Psoas muscle (tissue), 8 donors: ENCODE measurements around the gene SPACA9. TPM values are rescaled to one million over a fixed set of nuclear protein-coding genes. Genes with fewer than 3 reads are reported as not detected.
A peak's percentile ranks its signal among the peaks of the same experiment; 100 is the strongest.

Source experiments
- ATAC-seq, 4 donors: fragments of 200-7000 bp; cut with Tn5 transposase; one replicate each; pipeline ENCODE4 v1.9.1; 2020; ENCODE audit warnings: moderate library complexity in 3 of 4, mild to moderate bottlenecking in 2 of 4
- DNase-seq, 2 donors: peaks; one replicate each; pipeline ENCODE4 v3.0.0-alpha.2; 2020
- H3K27ac ChIP-seq: fragments of 200-600 bp; one replicate; pipeline ENCODE4 v1.8.0; 2022
- H3K27me3 ChIP-seq, 3 donors: fragments of 200-600 bp in 1 of 3; one replicate each; pipeline versions ENCODE4 v1.6.1 to v1.8.0; 2013 to 2022; ENCODE audit warnings: low read length in 2 of 3, mild to moderate bottlenecking in 2 of 3, moderate library complexity in 1 of 3; ENCODE audit not compliant: insufficient read depth in 3 of 3
- H3K36me3 ChIP-seq, 2 donors: fragments of 200-600 bp in 1 of 2; one replicate each; pipeline versions ENCODE4 v1.6.1 to v1.8.0; 2013 to 2022; ENCODE audit warnings: low read depth in 1 of 2, mild to moderate bottlenecking in 1 of 2, moderate library complexity in 1 of 2; ENCODE audit not compliant: insufficient read depth in 1 of 2
- H3K4me1 ChIP-seq: fragments of 200-600 bp; one replicate; pipeline ENCODE4 v1.8.0; 2022
- H3K4me3 ChIP-seq: fragments of 200-600 bp; one replicate; pipeline ENCODE4 v1.8.0; 2022; ENCODE audit warnings: mild to moderate bottlenecking
- H3K9me3 ChIP-seq: fragments of 200-600 bp; one replicate; pipeline ENCODE4 v1.8.0; 2022
- CTCF ChIP-seq: fragments of 200-600 bp; IDR thresholded peaks from one replicate; pipeline ENCODE4 v1.8.0; 2022; ENCODE audit warnings: antibody characterized with exemption
- WGBS, 3 donors: extraction: QIAGEN DNeasy Blood & Tissue Kit; methylation state at CpG; one replicate each; pipeline versions ENCODE4 v1.1.6 to v1.1.7; 2013; 5-methylcytosine and 5-hydroxymethylcytosine counted together
- intact Hi-C, 2 donors: fragments of 100-400 bp; cut with DNase I; formaldehyde crosslinking; loops; one replicate each; pipeline versions ENCODE4 v1.11.0 to v1.14.2; 2022
- polyA plus RNA-seq, 3 donors: library from polyadenylated mRNA; stranded (reverse); fragments of 200-250 nt; gene quantifications; one replicate each; pipeline ENCODE4 v1.2.3, GENCODE V29; 2013
- total RNA-seq, 4 donors: library from RNA; stranded (reverse); fragmentation: NEBNext Ultra II Directional in 2 of 4; extraction: Animal tissue kit (Norgen Biotek cat#: 25700) in 2 of 4; gene quantifications; one replicate each; pipeline versions ENCODE4 v1.2.1 to v1.2.4, GENCODE V29; 2021 to 2023
- donor health status: healthy with polysubstance abuse.
- donor health status: DM: no; HTN: no; CAD: no; lungs with moderate emphysema.
- donor health status: Bipolar disorder and iron deficiency.
- donor health status: healthy.
- donor health status: DM: yes; HTN: yes; CAD: no.
- donor health status: DM: no; HTN: no; CAD: no.
- donor health status: DM: no; HTN: no; CAD: no.
- donor health status: DM: yes; HTN: yes; CAD: no.

SPACA9 gene
- total and polyA plus RNA-seq, 7 donors: 0.64 to 3.6 (median 1.1) TPM

- ATAC-seq: peak in 1 of 4 donors; percentile 39
- no peak for DNase-seq
- Histone ChIP-seq H3K36me3 (no peaks in the 10 kb centered on the region), H3K27me3 (peaks cover 0 to 8% (median 3%) of the 10 kb centered on the region in 3 donors), H3K27ac (no peak overlapping the region), H3K4me3 (no peak overlapping the region), H3K4me1 (no peaks in the 10 kb centered on the region), H3K9me3 (no peaks in the 10 kb centered on the region)
- TF ChIP-seq CTCF: no peak
- WGBS, 3 donors: 19 to 31% (median 29%) methylated on average over 7 of the region's 7 CpGs
- intact Hi-C loops: no loop called here
These were observed 19.9 kb upstream of the SPACA9 start for GRCh38 chr9:132858751-132859150.

- Histone ChIP-seq H3K4me3 (no peak overlapping the region), H3K9me3 (no peaks in the 10 kb centered on the region), H3K27me3 (peaks cover 0 to 8% (median 3%) of the 10 kb centered on the region in 3 donors), H3K27ac (no peak overlapping the region), H3K4me1 (no peaks in the 10 kb centered on the region), H3K36me3 (no peaks in the 10 kb centered on the region)
- DNase-seq: no peak
- TF ChIP-seq CTCF: no peak
- ATAC-seq: no peak
- WGBS, 3 donors: 90 to 100% (median 93%) methylated on average over 3 of the region's 3 CpGs
- intact Hi-C loops: no loop called here
These were observed 17.0 kb upstream of the SPACA9 start for GRCh38 chr9:132861666-132862065.

DNA sequence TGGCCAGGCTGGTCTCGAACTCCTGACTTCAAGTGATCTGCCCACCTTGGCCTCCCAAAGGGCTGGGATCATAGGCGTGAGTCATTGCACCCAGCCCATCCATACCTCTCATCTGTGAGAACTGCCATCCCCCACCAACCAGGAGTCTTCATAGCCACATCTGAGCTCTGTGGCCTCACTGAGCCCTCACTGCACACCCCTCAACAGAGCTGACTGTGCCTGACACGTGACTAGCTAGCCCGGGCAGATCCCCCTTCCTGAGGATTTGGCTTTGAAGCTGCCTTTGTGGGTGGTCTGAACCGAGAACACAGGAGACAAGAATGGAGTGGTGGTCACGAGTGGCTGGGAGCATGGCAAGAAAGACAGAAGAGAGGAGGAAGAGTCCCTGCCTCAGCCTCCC lies 16.2 kb upstream of the SPACA9 start:
- intact Hi-C loops: no loop called here
- no peaks in the 10 kb centered on the region for H3K36me3 ChIP-seq
- no peaks in the 10 kb centered on the region for H3K9me3 ChIP-seq
- no peak for TF ChIP-seq CTCF
- peaks cover 0 to 8% (median 3%) of the 10 kb centered on the region in 3 donors for H3K27me3 ChIP-seq
- WGBS, 3 donors: 68 to 78% (median 71%) methylated on average over 6 of the region's 6 CpGs
- no peak for DNase-seq
- H3K4me3 ChIP-seq: no peak overlapping the region
- H3K27ac ChIP-seq: no peak overlapping the region
- no peaks in the 10 kb centered on the region for H3K4me1 ChIP-seq
- ATAC-seq: no peak

DNA sequence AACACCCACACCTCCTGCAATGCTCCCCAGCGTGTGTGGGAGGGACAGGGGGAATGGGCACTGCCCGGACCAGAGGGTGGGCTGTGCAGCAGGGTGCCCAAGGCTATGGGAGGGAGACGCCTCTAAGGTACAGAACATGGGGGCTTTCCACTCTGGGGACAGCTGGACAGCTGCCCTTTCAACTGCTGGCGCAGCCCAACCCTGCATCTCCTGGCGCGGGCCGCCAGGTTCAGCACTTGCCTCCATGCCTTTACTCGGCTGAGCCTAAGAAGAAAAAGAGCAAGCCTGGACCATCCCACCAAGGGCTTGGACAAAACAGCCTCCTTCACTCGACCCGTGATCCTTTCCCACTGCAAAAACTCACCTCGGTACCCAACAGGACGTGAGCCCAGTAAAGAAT lies 15.6 kb upstream of the SPACA9 start:
- no peaks in the 10 kb centered on the region for H3K4me1 ChIP-seq
- no peaks in the 10 kb centered on the region for H3K9me3 ChIP-seq
- whole genome bisulfite sequencing, 3 donors: 87 to 92% (median 88%) methylated on average over 12 of the region's 12 CpGs
- H3K27ac ChIP-seq: no peak overlapping the region
- no peaks in the 10 kb centered on the region for H3K36me3 ChIP-seq
- peaks cover 0 to 3% (median 3%) of the 10 kb centered on the region in 3 donors for H3K27me3 ChIP-seq
- no peak overlapping the region for H3K4me3 ChIP-seq
- peak in 1 of 2 donors; percentile 22 for DNase-seq
- no peak for ATAC-seq
- no peak for TF ChIP-seq CTCF
- intact Hi-C loops: no loop called here

DNA sequence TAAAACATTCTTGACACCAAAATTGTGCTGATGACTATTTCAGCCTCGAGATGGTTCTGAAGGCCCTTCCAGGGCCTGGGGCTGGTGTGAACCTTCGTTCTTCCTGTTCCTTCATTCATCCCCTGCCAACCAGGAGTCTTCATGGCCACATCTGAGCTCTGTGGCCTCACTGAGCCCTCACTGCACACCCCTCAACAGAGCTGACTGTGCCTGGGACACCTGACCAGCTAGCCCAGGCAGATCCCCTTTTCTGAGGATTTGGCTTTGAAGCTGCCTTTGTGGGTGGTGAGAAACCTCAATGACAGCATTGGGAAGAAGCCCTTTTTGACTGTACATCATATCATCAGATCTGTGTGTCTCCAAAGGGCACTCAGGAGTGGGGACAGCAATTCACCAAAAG lies 14.4 kb upstream of the SPACA9 start:
- DNase-seq: no peak
- no peak overlapping the region for H3K27ac ChIP-seq
- no peak for TF ChIP-seq CTCF
- H3K9me3 ChIP-seq: no peaks in the 10 kb centered on the region
- 72 to 78% (median 77%) methylated on average over 2 of the region's 2 CpGs for WGBS, 3 donors
- no peak for ATAC-seq
- no peaks in the 10 kb centered on the region for H3K36me3 ChIP-seq
- no peaks in the 10 kb centered on the region for H3K4me1 ChIP-seq
- peaks cover 0 to 3% (median 0%) of the 10 kb centered on the region in 3 donors for H3K27me3 ChIP-seq
- intact Hi-C loops: no loop called here
- H3K4me3 ChIP-seq: no peak overlapping the region
